GM12891 (cell line): ENCODE measurements around the gene LRWD1.
"Not testable (repeated sequence)": the region's sequence is repeated elsewhere in the genome, so short reads cannot be mapped to it uniquely, and the experiment has no call there.

Experiments
- POLR2A ChIP-seq: IDR thresholded peaks from 2 replicates; pipeline ENCODE4 v1.6.1; 2011; ENCODE audit warnings: low read depth, low read length, control low read depth
- TAF1 ChIP-seq: IDR thresholded peaks from 2 replicates; pipeline ENCODE4 v1.6.1; 2011; ENCODE audit warnings: low read depth, low read length, control low read depth

GRCh38 chr7:102516951-102517350 lies 52.2 kb downstream of the LRWD1 start:
- not testable (repeated sequence) for TF ChIP-seq POLR2A, TAF1
